H1 (cell line): Measurements from ENCODE around the gene ARL6IP6. TPM values are rescaled to one million over a fixed set of nuclear protein-coding genes. Genes with fewer than 3 reads are reported as not detected.

Source experiments
- CTCF ChIA-PET: fragments of 300-600 bp; sonication (Branson Sonifier 250); formaldehyde crosslinking; loops from one replicate; lab custom pipeline; 2021; ENCODE audit not compliant: partially characterized antibody; lab: Charles Lee
- POLR2A ChIA-PET: fragments of 300-600 bp; sonication (Branson Sonifier 250); formaldehyde crosslinking; loops from one replicate; lab custom pipeline; 2021; ENCODE audit warnings: inconsistent platforms; ENCODE audit not compliant: partially characterized antibody; lab: Charles Lee
- DNase-seq, 2 experiments: peaks; one replicate each; pipeline versions ENCODE4 v3.0.0 to v3.0.0-alpha.2; 2010 to 2022; ENCODE audit warnings: low spot score in 2 of 2, low read depth in 1 of 2, mixed read lengths in 1 of 2
- FAIRE-seq: peaks from 2 replicates; lab custom pipeline; 2011; peaks lifted over from hg19 to GRCh38; lab: Jason Lieb, UNC
- H2AFZ ChIP-seq: 2 replicates; pipeline ENCODE4 v1.8.1; 2012; ENCODE audit warnings: low read length, inconsistent platforms
- H2AK5ac ChIP-seq: 2 replicates; pipeline ENCODE4 v1.6.1; 2013; ENCODE audit warnings: low read depth, low read length
- H2BK120ac ChIP-seq: replicated peaks from 2 replicates; pipeline ENCODE3; 2013; ENCODE audit warnings: low read depth, low read length, inconsistent platforms
- H2BK12ac ChIP-seq: 2 replicates; pipeline ENCODE4 v1.6.1; 2013; ENCODE audit warnings: low read depth, low read length
- H2BK15ac ChIP-seq: 2 replicates; pipeline ENCODE4 v1.6.1; 2013; ENCODE audit warnings: low read length
- H2BK20ac ChIP-seq: 2 replicates; pipeline ENCODE4 v1.6.1; 2013; ENCODE audit warnings: low read length
- H2BK5ac ChIP-seq: 2 replicates; pipeline ENCODE4 v1.6.1; 2013; ENCODE audit warnings: low read depth, low read length
- H3K14ac ChIP-seq: 2 replicates; pipeline ENCODE4 v1.6.1; 2013; ENCODE audit warnings: inconsistent platforms; ENCODE audit not compliant: insufficient read length
- H3K18ac ChIP-seq: 2 replicates; pipeline ENCODE4 v1.6.1; 2013; ENCODE audit warnings: low read length; ENCODE audit errors: extremely low read depth
- H3K23ac ChIP-seq: 2 replicates; pipeline ENCODE4 v1.6.1; 2013; ENCODE audit warnings: inconsistent platforms; ENCODE audit not compliant: insufficient read length
- H3K23me2 ChIP-seq: 2 replicates; pipeline ENCODE4 v1.6.1; 2013; ENCODE audit warnings: low read depth, low read length
- H3K27ac ChIP-seq: 2 replicates; pipeline ENCODE4 v1.6.1; 2011; ENCODE audit warnings: low read depth, low read length, inconsistent platforms
- H3K27me3 ChIP-seq, 4 experiments: replicated peaks in 1 of 4; 1 replicate in 1 of 4; 2 replicates in 3 of 4; pipeline versions ENCODE4 v1.6.1 to v1.8.1; 2011 to 2013; ENCODE audit warnings: low read length in 3 of 4, mild to moderate bottlenecking in 3 of 4, inconsistent platforms in 2 of 4, mixed read lengths in 2 of 4, moderate library complexity in 1 of 4; ENCODE audit not compliant: control insufficient read depth in 3 of 4, insufficient read depth in 3 of 4; ENCODE audit errors: extremely low read depth in 1 of 4
- H3K36me3 ChIP-seq, 4 experiments: 2 replicates each; pipeline versions ENCODE4 v1.6.1 to v1.8.1; 2011 to 2013; ENCODE audit warnings: mild to moderate bottlenecking in 4 of 4, low read length in 3 of 4, moderate library complexity in 2 of 4, control low read depth in 1 of 4, inconsistent platforms in 1 of 4; ENCODE audit not compliant: insufficient read depth in 4 of 4, control insufficient read depth in 2 of 4
- H3K4ac ChIP-seq: replicated peaks from 2 replicates; pipeline ENCODE3; 2013; ENCODE audit warnings: low read length, low read depth, mixed read lengths, inconsistent platforms; ENCODE audit not compliant: insufficient read length
- H3K4me1 ChIP-seq, 4 experiments: replicated peaks in 1 of 4; 1 replicate in 1 of 4; 2 replicates in 3 of 4; pipeline versions ENCODE4 v1.6.1 to v1.8.1; 2011 to 2013; ENCODE audit warnings: low read length in 3 of 4, inconsistent platforms in 2 of 4, mixed read lengths in 1 of 4; ENCODE audit not compliant: insufficient read depth in 4 of 4, control insufficient read depth in 3 of 4
- H3K4me2 ChIP-seq, 2 experiments: 2 replicates each; pipeline versions ENCODE4 v1.6.1 to v1.8.1; 2011 to 2013; ENCODE audit warnings: low read depth in 2 of 2, low read length in 2 of 2, control low read depth in 1 of 2, inconsistent platforms in 1 of 2, mild to moderate bottlenecking in 1 of 2; ENCODE audit not compliant: insufficient read depth in 1 of 2
- H3K4me3 ChIP-seq, 4 experiments: fragments of 200-600, 300-600 bp in 1 of 4; sonication (generic), shearing (Covaris generic), sonication (Bioruptor Twin) in 1 of 4; 2 replicates each; pipeline versions ENCODE4 v1.5.1 to v1.8.1; 2011 to 2016; ENCODE audit warnings: low read length in 4 of 4, low read depth in 3 of 4, control low read depth in 2 of 4, inconsistent platforms in 2 of 4, mild to moderate bottlenecking in 2 of 4, mixed read lengths in 1 of 4, moderate library complexity in 1 of 4; ENCODE audit not compliant: insufficient read depth in 2 of 4; ENCODE audit errors: extremely low read depth in 1 of 4
- H3K56ac ChIP-seq: replicated peaks from 2 replicates; pipeline ENCODE3; 2013; ENCODE audit warnings: low read depth, mild to moderate bottlenecking, mixed read lengths, low read length, inconsistent platforms; ENCODE audit not compliant: insufficient read length
- H3K79me1 ChIP-seq: 2 replicates; pipeline ENCODE4 v1.6.1; 2013; ENCODE audit warnings: low read depth, low read length, control low read depth
- H3K79me2 ChIP-seq, 2 experiments: 2 replicates each; pipeline versions ENCODE4 v1.6.1 to v1.8.1; 2012 to 2013; ENCODE audit warnings: low read length in 2 of 2, mild to moderate bottlenecking in 2 of 2, inconsistent platforms in 1 of 2; ENCODE audit not compliant: insufficient read depth in 2 of 2, control insufficient read depth in 1 of 2
- H3K9ac ChIP-seq, 4 experiments: replicated peaks in 1 of 4; 1 replicate in 1 of 4; 2 replicates in 3 of 4; pipeline versions ENCODE4 v1.6.1 to v1.8.1; 2011 to 2013; ENCODE audit warnings: low read depth in 3 of 4, low read length in 3 of 4, control low read depth in 2 of 4, mild to moderate bottlenecking in 2 of 4, moderate library complexity in 2 of 4, inconsistent platforms in 1 of 4; ENCODE audit errors: extremely low read depth in 1 of 4
- H3K9me3 ChIP-seq, 2 experiments: 2 replicates each; pipeline versions ENCODE4 v1.6.1 to v1.8.1; 2012 to 2013; ENCODE audit warnings: mild to moderate bottlenecking in 2 of 2, moderate library complexity in 2 of 2, control low read depth in 1 of 2, inconsistent platforms in 1 of 2, low read depth in 1 of 2, low read length in 1 of 2, mixed read lengths in 1 of 2; ENCODE audit not compliant: insufficient read depth in 2 of 2
- H4K20me1 ChIP-seq, 2 experiments: replicated peaks in 1 of 2; 2 replicates each; pipeline versions ENCODE3 to v1.8.1; 2011 to 2013; ENCODE audit warnings: inconsistent platforms in 2 of 2, low read length in 2 of 2, mild to moderate bottlenecking in 1 of 2; ENCODE audit not compliant: insufficient read depth in 2 of 2, control insufficient read depth in 1 of 2
- H4K5ac ChIP-seq: 2 replicates; pipeline ENCODE4 v1.6.1; 2013; ENCODE audit warnings: low read length, low read depth, mixed read lengths, inconsistent platforms; ENCODE audit not compliant: insufficient read length
- H4K8ac ChIP-seq: 2 replicates; pipeline ENCODE4 v1.8.0; 2013; ENCODE audit warnings: mild to moderate bottlenecking, moderate library complexity, low read length, inconsistent platforms; ENCODE audit not compliant: insufficient read depth; ENCODE audit errors: extremely low read depth
- H4K91ac ChIP-seq: replicated peaks from 2 replicates; pipeline ENCODE3; 2013; ENCODE audit warnings: low read length, mixed read lengths, inconsistent platforms; ENCODE audit not compliant: insufficient read length
- ASH2L ChIP-seq: fragments of 200-600, 300-600 bp; sonication (generic); IDR thresholded peaks from one replicate; pipeline ENCODE4 v1.7.1; 2017; ENCODE audit warnings: low read length
- BACH1 ChIP-seq: IDR thresholded peaks from 2 replicates; pipeline ENCODE4 v1.6.1; 2012; ENCODE audit warnings: low read length, improper control_type of control experiment
- BRCA1 ChIP-seq: IDR thresholded peaks from 2 replicates; pipeline ENCODE4 v1.6.1; 2012; ENCODE audit warnings: low read depth, low read length, improper control_type of control experiment
- CBX8 ChIP-seq: fragments of 300-800, 300-1000 bp; sonication (generic); IDR thresholded peaks from 2 replicates; pipeline ENCODE4 v1.7.1; 2016; ENCODE audit warnings: low read depth, low read length, borderline replicate concordance
- CREB1 ChIP-seq: IDR thresholded peaks from 2 replicates; pipeline ENCODE4 v1.6.1; 2012; ENCODE audit warnings: inconsistent platforms
- FOSL1 ChIP-seq: IDR thresholded peaks from 2 replicates; pipeline ENCODE4 v1.6.1; 2011; ENCODE audit warnings: mild to moderate bottlenecking, low read depth, low read length, moderate library complexity; ENCODE audit not compliant: insufficient read depth
- HDAC2 ChIP-seq, 2 experiments: fragments of 300-600 bp in 1 of 2; sonication (generic) in 1 of 2; IDR thresholded peaks; 2 replicates each; pipeline ENCODE4 v1.6.1; 2011 to 2012; ENCODE audit warnings: low read depth in 2 of 2, low read length in 2 of 2, mild to moderate bottlenecking in 2 of 2, moderate library complexity in 2 of 2, borderline replicate concordance in 1 of 2, inconsistent platforms in 1 of 2
- KDM5A ChIP-seq: fragments of 200-600 bp; IDR thresholded peaks from 2 replicates; pipeline ENCODE4 v1.7.1; 2012; ENCODE audit warnings: mild to moderate bottlenecking, low read length, inconsistent platforms, mixed read lengths
- SIN3A ChIP-seq, 2 experiments: IDR thresholded peaks in 1 of 2; conservative IDR thresholded peaks in 1 of 2; 2 replicates each; pipeline ENCODE4 v1.6.1; 2011 to 2012; ENCODE audit warnings: low read length in 2 of 2, improper control_type of control experiment in 1 of 2, low read depth in 1 of 2, mild to moderate bottlenecking in 1 of 2
- TBP ChIP-seq: IDR thresholded peaks from 2 replicates; pipeline ENCODE4 v1.6.1; 2011; ENCODE audit warnings: low read depth, low read length, improper control_type of control experiment
- TCF12 ChIP-seq: IDR thresholded peaks from 2 replicates; pipeline ENCODE4 v1.6.1; 2011; ENCODE audit warnings: low read depth, mild to moderate bottlenecking, low read length
- USF2 ChIP-seq: IDR thresholded peaks from 2 replicates; pipeline ENCODE4 v1.6.1; 2011; ENCODE audit warnings: low read length, improper control_type of control experiment
- WGBS, 2 experiments: shearing (Covaris generic) in 1 of 2; methylation state at CpG; one replicate each; pipeline versions ENCODE4 v1.1.6 to v1.1.7; 2013 to 2015; ENCODE audit warnings: low lambda C conversion rate in 2 of 2, mixed read lengths in 2 of 2, inconsistent platforms in 1 of 2, low coverage in 1 of 2, missing lambda C conversion rate in 1 of 2; ENCODE audit not compliant: insufficient replicate concordance in 2 of 2, insufficient coverage in 1 of 2, insufficient read length in 1 of 2; ENCODE audit errors: extremely low coverage in 1 of 2, missing lambda C conversion rate in 1 of 2; 5-methylcytosine and 5-hydroxymethylcytosine counted together
- polyA plus RNA-seq, 7 experiments: library from polyadenylated mRNA; depleted of rRNA in 3 of 7; stranded (reverse) in 5 of 7; unstranded in 2 of 7; fragments of >200 nt in 5 of 7; fragments of 200-250 nt in 2 of 7; gene quantifications; 1 replicate in 5 of 7; 2 replicates in 1 of 7; 4 replicates in 1 of 7; pipeline versions ENCODE4 v1.2.1 to v1.2.3, GENCODE V29; 2011 to 2013; ENCODE audit warnings: missing spikeins in 2 of 7, mixed read lengths in 2 of 7
- total RNA-seq: library from RNA; stranded (reverse); fragmentation: NEBNext Ultra II Directional; extraction: Animal tissue kit (Norgen Biotek cat#: 25700); gene quantifications from 2 replicates; pipeline ENCODE4 v1.2.1, GENCODE V29; 2021

Gene ARL6IP6
- total and polyA plus RNA-seq, 2 of the 8 experiments (the other 6 are each of a cell fraction or from before 2014, with no cell fraction given): 47.3 to 92.9 TPM

- H3K4me2 ChIP-seq: no peak overlapping the region
- TF ChIP-seq TCF12 (no peak), USF2 (no peak), TBP (no peak), CBX8 (no peak), HDAC2 (IDR thresholded peaks at IDR 0.05; ENCODE audit: borderline replicate concordance in 1 of 2, low read depth in 2 of 2, low read length in 2 of 2) (no peak), CREB1 (no peak), BACH1 (no peak), ASH2L (no peak), KDM5A (no peak), BRCA1 (no peak), FOSL1 (no peak), SIN3A (conservative IDR thresholded peaks at IDR 0.05 in 1 of 2, IDR thresholded peaks at IDR 0.05 in 1 of 2; ENCODE audit: low read depth in 1 of 2, low read length in 2 of 2) (no peak)
Observed at GRCh38 chr2:152730591-152731333, 12.3 kb downstream of the ARL6IP6 start.

More at GRCh38 chr2:152730591-152731333, 12.3 kb downstream of the ARL6IP6 start:
- POLR2A ChIA-PET: interaction anchor here (0.6 to 2.1 kb wide), 5 partner anchors 8 to 24 kb away, joined by 3 to 17 read pairs (median 3); partner anchors contain the start of gene ARL6IP6
- no peak overlapping the region for H3K27ac ChIP-seq
- DNase-seq (no peak), FAIRE-seq (no peak)
- no peak overlapping the region for H2BK15ac ChIP-seq
- no peak overlapping the region for H3K23ac ChIP-seq
- H4K5ac ChIP-seq: no peak overlapping the region
- H4K91ac ChIP-seq: no peak overlapping the region
- no peak overlapping the region for H3K9ac ChIP-seq
- H3K4me1 ChIP-seq: no peaks in the 10 kb centered on the region
- no peak overlapping the region for H2BK20ac ChIP-seq
- H3K4me3 ChIP-seq: no peak overlapping the region
- H3K79me1 ChIP-seq: no peaks in the 10 kb centered on the region; the same call in 1 of the 2 replicates
- H2AK5ac ChIP-seq: no peak overlapping the region
- H3K4ac ChIP-seq: no peak overlapping the region
- H3K18ac ChIP-seq: no peak overlapping the region
- H2BK5ac ChIP-seq: no peak overlapping the region
- no peaks in the 10 kb centered on the region for H3K9me3 ChIP-seq
- H3K79me2 ChIP-seq: peaks cover 2 to 62% of the 10 kb centered on the region in 2 experiments; a peak in 3 of 4 replicates
- H3K23me2 ChIP-seq: no peaks in the 10 kb centered on the region
- H3K14ac ChIP-seq: no peak overlapping the region
- no peak overlapping the region for H2BK120ac ChIP-seq
- no peak overlapping the region for H3K56ac ChIP-seq
- no peak overlapping the region for H2BK12ac ChIP-seq
- peaks cover 7 to 8% of the 10 kb centered on the region in 2 experiments for H4K20me1 ChIP-seq
- no peak overlapping the region for H2AFZ ChIP-seq
- no peaks in the 10 kb centered on the region for H3K27me3 ChIP-seq
- H4K8ac ChIP-seq: no peak overlapping the region
- H3K36me3 ChIP-seq: peaks cover 0 to 26% (median 4%) of the 10 kb centered on the region in 4 experiments; a peak in 5 of 8 replicates
- 93% methylated on average over 1 of the region's 1 CpG; no CpG with 5 or more reads in 1 of the 2 experiments for WGBS, 2 experiments
- CTCF ChIA-PET: interaction anchor here (1.3 to 2.2 kb wide), 2 partner anchors 10 to 12 kb away, joined by 3 to 8 read pairs; no protein-coding TSS in a partner anchor
